Tibial nerve (tissue), 3 donors: ENCODE data around the gene HS3ST1.

Experiments used
- CTCF ChIP-seq, 5 experiments: fragments of 200-600 bp in 3 of 5; fragments of 450-650 bp in 2 of 5; sonication (generic) in 3 of 5; IDR thresholded peaks; one replicate each; pipeline ENCODE4 v1.5.1; 2016 to 2019; ENCODE audit warnings: antibody characterized with exemption in 5 of 5, mild to moderate bottlenecking in 3 of 5, moderate library complexity in 2 of 5
- POLR2A ChIP-seq, 2 donors: fragments of 450-650 bp; IDR thresholded peaks; one replicate each; pipeline ENCODE4 v1.6.1; 2017; ENCODE audit warnings: antibody characterized with exemption in 2 of 2, mild to moderate bottlenecking in 2 of 2, moderate library complexity in 2 of 2

- TF ChIP-seq CTCF (IDR thresholded peaks at IDR 0.05), result no peak
- TF ChIP-seq POLR2A (IDR thresholded peaks at IDR 0.05), result no peak
These were observed 21.1 kb downstream of the HS3ST1 start for GRCh38 chr4:11407551-11407950.
